ENCODE measurements around the gene ALG14. TPM values are rescaled to one million over a fixed set of nuclear protein-coding genes. Genes with fewer than 3 reads are reported as not detected.

Gene ALG14
- polyA plus RNA-seq, 1 donor from 2014 or later, result 2.6 TPM

DNA sequence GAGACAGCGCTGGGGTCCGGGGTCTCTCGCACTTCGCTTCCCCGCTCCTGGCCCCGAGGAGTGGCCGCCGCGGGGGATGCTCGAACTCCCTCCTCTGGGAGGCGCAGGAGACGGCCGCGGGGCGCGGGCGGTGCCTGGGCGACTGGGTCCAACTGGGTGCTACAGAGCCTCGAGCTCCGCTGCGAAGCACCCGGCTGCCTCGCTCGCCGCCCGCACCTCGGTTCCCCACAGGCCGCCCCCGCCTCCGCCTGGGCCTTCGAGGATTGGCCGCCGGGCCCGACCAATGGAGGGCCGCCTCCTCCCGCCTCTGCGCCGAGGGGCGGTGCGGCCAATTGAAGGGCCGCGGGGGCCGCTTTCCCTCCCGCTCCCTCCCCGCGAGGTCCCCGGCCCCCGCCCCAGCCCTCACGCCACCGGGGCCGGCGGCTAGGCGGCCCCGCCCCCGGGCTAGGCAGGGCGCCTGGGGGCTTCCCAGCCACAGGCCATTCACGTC, 145.8 kb downstream of the ALG14 start, which contains the start of gene CNN3:
CNN3 (minus strand) TSS at position 196 of the 490 bp plus-strand sequence. CDS start 216 bp downstream, outside the sequence.
- H3K9ac ChIP-seq (ENCODE audit: low read length), result peak within 1 kb of the TSS; percentile 91
- peak; percentile 82 for TF ChIP-seq TAF1 (IDR thresholded peaks at IDR 0.05; ENCODE audit: low read depth)
- TF ChIP-seq, protein P1, sequence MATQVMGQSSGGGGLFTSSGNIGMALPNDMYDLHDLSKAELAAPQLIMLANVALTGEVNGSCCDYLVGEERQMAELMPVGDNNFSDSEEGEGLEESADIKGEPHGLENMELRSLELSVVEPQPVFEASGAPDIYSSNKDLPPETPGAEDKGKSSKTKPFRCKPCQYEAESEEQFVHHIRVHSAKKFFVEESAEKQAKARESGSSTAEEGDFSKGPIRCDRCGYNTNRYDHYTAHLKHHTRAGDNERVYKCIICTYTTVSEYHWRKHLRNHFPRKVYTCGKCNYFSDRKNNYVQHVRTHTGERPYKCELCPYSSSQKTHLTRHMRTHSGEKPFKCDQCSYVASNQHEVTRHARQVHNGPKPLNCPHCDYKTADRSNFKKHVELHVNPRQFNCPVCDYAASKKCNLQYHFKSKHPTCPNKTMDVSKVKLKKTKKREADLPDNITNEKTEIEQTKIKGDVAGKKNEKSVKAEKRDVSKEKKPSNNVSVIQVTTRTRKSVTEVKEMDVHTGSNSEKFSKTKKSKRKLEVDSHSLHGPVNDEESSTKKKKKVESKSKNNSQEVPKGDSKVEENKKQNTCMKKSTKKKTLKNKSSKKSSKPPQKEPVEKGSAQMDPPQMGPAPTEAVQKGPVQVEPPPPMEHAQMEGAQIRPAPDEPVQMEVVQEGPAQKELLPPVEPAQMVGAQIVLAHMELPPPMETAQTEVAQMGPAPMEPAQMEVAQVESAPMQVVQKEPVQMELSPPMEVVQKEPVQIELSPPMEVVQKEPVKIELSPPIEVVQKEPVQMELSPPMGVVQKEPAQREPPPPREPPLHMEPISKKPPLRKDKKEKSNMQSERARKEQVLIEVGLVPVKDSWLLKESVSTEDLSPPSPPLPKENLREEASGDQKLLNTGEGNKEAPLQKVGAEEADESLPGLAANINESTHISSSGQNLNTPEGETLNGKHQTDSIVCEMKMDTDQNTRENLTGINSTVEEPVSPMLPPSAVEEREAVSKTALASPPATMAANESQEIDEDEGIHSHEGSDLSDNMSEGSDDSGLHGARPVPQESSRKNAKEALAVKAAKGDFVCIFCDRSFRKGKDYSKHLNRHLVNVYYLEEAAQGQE (IDR thresholded peaks at IDR 0.05; ENCODE audit: borderline replicate concordance), result peak; percentile 86
- TF ChIP-seq EZH2 (IDR thresholded peaks at IDR 0.05; ENCODE audit: borderline replicate concordance, insufficient read depth, low read length, poor library complexity, severe bottlenecking), result no peak
- peak; percentile 33 for TF ChIP-seq MXI1 (conservative IDR thresholded peaks at IDR 0.05; ENCODE audit: poor library complexity, severe bottlenecking)
- peak; percentile 94 for TF ChIP-seq POLR2AphosphoS5 (IDR thresholded peaks at IDR 0.05)
- TF ChIP-seq RAD21 (conservative IDR thresholded peaks at IDR 0.05), result no peak
- H3K4me2 ChIP-seq (ENCODE audit: low read length), result peak within 1 kb of the TSS; percentile 83
- H3K9me2 ChIP-seq (ENCODE audit: insufficient read depth, low read length), result no peaks in the 10 kb centered on the region
- H2AFZ ChIP-seq (ENCODE audit: low read depth, low read length), result peak within 1 kb of the TSS; percentile 57
- H3K36me3 ChIP-seq (ENCODE audit: insufficient read depth, low read length), result peaks cover 4% of the 10 kb centered on the region
- peaks cover 63% of the 10 kb centered on the region for H3K79me2 ChIP-seq (replicated peaks; ENCODE audit: insufficient read depth, low read length)
- H3K27me3 ChIP-seq (ENCODE audit: insufficient read depth, low read depth, low read length), result no peaks in the 10 kb centered on the region
- no peaks in the 10 kb centered on the region for H3F3A ChIP-seq (ENCODE audit: insufficient read depth, low read length, poor library complexity, severe bottlenecking)
- peak within 1 kb of the TSS; percentile 94 for H3K4me3 ChIP-seq (ENCODE audit: low read length)
- peak within 1 kb of the TSS; percentile 83 for H3K27ac ChIP-seq (ENCODE audit: low read length)
- H3K9me3 ChIP-seq (ENCODE audit: low read length), result no peaks in the 10 kb centered on the region
- H4K20me1 ChIP-seq (ENCODE audit: insufficient read depth), result no peaks in the 10 kb centered on the region

DNA sequence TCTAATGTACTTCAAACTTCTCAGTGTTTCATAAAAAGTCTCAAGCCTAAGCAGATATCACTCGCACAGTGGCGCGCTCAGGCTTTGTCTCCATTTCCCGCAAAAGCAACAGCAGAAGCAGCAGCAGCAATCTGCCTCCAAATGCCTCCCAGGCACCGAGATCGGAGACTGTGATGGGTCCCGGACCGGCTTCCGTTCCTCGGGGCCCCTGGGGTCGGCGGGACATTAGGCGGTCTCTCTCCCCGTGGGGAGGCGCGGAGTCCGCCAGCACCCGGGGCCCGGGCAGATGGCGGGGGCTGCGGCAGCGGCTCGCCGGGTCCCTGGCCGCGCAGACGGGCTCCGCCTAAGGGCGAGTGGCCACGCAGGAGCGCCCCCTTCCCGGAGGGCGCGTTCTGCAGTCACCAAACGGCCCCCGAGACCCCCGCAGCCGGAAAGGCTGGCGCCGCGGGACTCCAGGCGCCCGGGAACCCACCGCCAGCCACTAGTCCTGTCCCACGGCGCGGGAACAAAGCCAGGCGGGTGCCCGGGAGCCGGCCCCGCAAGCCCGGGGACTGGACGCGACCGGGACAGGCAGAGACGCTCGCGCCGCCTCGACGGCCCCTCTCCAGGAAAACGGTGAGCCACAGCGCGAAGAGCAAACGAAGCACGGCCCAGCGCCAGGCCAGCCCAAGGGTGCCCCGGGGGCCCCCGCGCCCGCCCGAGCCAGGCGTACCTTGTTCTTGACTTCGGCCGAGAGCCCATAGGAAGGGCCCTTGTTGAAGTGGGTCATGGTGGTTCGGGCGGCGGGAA, 146.4 kb downstream of the ALG14 start:
- H3K79me2 ChIP-seq (replicated peaks; ENCODE audit: insufficient read depth, low read length), result peaks cover 69% of the 10 kb centered on the region
- no peak for TF ChIP-seq EZH2 (IDR thresholded peaks at IDR 0.05; ENCODE audit: borderline replicate concordance, insufficient read depth, low read length, poor library complexity, severe bottlenecking)
- no peak for TF ChIP-seq EP300 (conservative IDR thresholded peaks at IDR 0.05; ENCODE audit: poor library complexity, severe bottlenecking)
- TF ChIP-seq MXI1 (conservative IDR thresholded peaks at IDR 0.05; ENCODE audit: poor library complexity, severe bottlenecking), result no peak
- TF ChIP-seq RAD21 (conservative IDR thresholded peaks at IDR 0.05), result no peak
- TF ChIP-seq POLR2AphosphoS5 (IDR thresholded peaks at IDR 0.05), result no peak
- TF ChIP-seq, protein P1 (IDR thresholded peaks at IDR 0.05; ENCODE audit: borderline replicate concordance), result no peak
- no peak for TF ChIP-seq SMC3 (conservative IDR thresholded peaks at IDR 0.05; ENCODE audit: poor library complexity)
- peak; percentile 46 for TF ChIP-seq TAF1 (IDR thresholded peaks at IDR 0.05; ENCODE audit: low read depth)
- TF ChIP-seq, protein P2, sequence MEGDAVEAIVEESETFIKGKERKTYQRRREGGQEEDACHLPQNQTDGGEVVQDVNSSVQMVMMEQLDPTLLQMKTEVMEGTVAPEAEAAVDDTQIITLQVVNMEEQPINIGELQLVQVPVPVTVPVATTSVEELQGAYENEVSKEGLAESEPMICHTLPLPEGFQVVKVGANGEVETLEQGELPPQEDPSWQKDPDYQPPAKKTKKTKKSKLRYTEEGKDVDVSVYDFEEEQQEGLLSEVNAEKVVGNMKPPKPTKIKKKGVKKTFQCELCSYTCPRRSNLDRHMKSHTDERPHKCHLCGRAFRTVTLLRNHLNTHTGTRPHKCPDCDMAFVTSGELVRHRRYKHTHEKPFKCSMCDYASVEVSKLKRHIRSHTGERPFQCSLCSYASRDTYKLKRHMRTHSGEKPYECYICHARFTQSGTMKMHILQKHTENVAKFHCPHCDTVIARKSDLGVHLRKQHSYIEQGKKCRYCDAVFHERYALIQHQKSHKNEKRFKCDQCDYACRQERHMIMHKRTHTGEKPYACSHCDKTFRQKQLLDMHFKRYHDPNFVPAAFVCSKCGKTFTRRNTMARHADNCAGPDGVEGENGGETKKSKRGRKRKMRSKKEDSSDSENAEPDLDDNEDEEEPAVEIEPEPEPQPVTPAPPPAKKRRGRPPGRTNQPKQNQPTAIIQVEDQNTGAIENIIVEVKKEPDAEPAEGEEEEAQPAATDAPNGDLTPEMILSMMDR (IDR thresholded peaks at IDR 0.05; ENCODE audit: poor library complexity, severe bottlenecking), result peak; percentile 74
- H3K4me3 ChIP-seq (ENCODE audit: low read length), result peak overlapping the region; percentile 94
- H3K27ac ChIP-seq (ENCODE audit: low read length), result peak overlapping the region; percentile 83
- H4K20me1 ChIP-seq (ENCODE audit: insufficient read depth), result no peaks in the 10 kb centered on the region
- peak overlapping the region; percentile 83 for H3K4me2 ChIP-seq (ENCODE audit: low read length)
- no peaks in the 10 kb centered on the region for H3K27me3 ChIP-seq (ENCODE audit: insufficient read depth, low read depth, low read length)
- no peaks in the 10 kb centered on the region for H3K9me2 ChIP-seq (ENCODE audit: insufficient read depth, low read length)
- no peaks in the 10 kb centered on the region for H3K9me3 ChIP-seq (ENCODE audit: low read length)
- H2AFZ ChIP-seq (ENCODE audit: low read depth, low read length), result peak overlapping the region; percentile 57
- peaks cover 4% of the 10 kb centered on the region for H3K36me3 ChIP-seq (ENCODE audit: insufficient read depth, low read length)
- H3F3A ChIP-seq (ENCODE audit: insufficient read depth, low read length, poor library complexity, severe bottlenecking), result no peaks in the 10 kb centered on the region
- H3K9ac ChIP-seq (ENCODE audit: low read length), result peak overlapping the region; percentile 91

All from neural cell (in vitro differentiated cells).